ENCODE measurements around the gene SMYD3. TPM values are rescaled to one million over a fixed set of nuclear protein-coding genes. Genes with fewer than 3 reads are reported as not detected.

SMYD3 gene
- total RNA-seq, 2 donors from 2014 or later, result 16.2 to 16.4 TPM

DNA sequence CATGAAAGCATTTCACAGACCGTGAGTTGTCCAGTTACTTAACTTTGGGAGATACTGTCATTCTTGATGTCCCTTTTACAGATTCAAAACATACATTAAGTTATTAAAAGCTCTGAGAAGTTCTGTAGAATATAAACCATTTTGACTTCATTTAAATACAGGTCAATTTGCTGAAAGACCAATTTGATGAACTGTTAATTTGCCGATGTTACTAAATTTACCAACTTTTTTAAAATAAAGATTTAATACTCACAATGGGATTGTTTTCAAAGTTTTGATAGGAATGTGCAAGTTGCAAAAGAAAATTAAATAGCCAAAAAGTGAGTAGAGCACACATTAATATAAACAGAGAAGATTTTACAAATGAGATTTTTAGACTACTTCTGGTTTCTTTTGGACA is 666.1 kb downstream of the SMYD3 start:
- Histone ChIP-seq H3K4me3 (no peak overlapping the region), H3K36me3 (no peaks in the 10 kb centered on the region), H3K27me3 (no peaks in the 10 kb centered on the region), H3K9me3 (no peaks in the 10 kb centered on the region), H3K27ac (no peak overlapping the region), H3K9ac (ENCODE audit: low read depth in 2 of 2, low read length in 2 of 2) (no peak overlapping the region), H3K4me1 (no peaks in the 10 kb centered on the region)
- DNase-seq, result no peak
- intact Hi-C loops (cut with DNase I), result no loop called here
- TF ChIP-seq CTCF (IDR thresholded peaks at IDR 0.05), result no peak

DNA sequence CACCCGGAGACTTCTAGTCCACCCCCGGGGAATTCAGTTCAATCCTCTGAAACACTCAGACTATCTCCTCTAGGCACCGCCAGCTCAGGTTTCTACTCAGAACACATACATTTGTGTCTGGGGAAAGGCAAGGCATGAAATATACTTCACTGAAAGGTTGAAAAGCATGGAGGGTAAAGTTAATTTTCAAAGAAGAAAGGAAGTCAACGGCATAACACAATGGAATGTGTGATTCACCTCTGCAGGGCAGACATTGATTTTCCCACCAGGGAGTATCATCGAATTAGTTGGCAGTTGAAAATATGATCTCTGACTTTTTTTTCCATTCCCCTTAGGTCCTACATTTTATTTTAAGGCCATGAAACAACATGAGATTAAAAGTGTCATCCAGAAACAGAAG is 669.4 kb downstream of the SMYD3 start:
- Histone ChIP-seq H3K9me3 (no peaks in the 10 kb centered on the region), H3K4me1 (no peaks in the 10 kb centered on the region), H3K27me3 (no peaks in the 10 kb centered on the region), H3K4me3 (no peak overlapping the region), H3K9ac (ENCODE audit: low read depth in 2 of 2, low read length in 2 of 2) (no peak overlapping the region), H3K36me3 (no peaks in the 10 kb centered on the region), H3K27ac (no peak overlapping the region)
- no peak for DNase-seq
- TF ChIP-seq CTCF (IDR thresholded peaks at IDR 0.05), result no peak
- intact Hi-C loops (cut with DNase I), result no loop called here

DNA sequence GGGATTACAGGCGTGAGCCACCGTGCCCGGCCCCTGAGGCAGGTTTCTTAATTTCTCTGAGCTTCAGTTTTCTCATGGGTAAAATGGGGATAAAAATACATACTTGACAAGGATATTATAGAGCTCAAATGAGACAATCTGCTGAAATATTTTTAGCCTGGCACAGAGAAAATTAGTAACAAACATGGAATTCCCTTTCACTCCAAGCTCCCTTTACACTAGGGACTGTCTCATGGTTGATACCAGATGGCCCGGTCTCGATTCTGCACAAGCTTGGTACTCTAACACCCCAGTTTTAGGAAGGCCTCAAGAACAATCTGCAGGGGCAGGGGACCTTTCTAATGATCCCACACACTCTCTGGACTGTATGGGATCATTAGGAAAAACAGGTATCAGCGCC is 671.7 kb downstream of the SMYD3 start:
- Histone ChIP-seq H3K9me3 (no peaks in the 10 kb centered on the region), H3K36me3 (no peaks in the 10 kb centered on the region), H3K4me1 (no peaks in the 10 kb centered on the region), H3K27ac (no peak overlapping the region), H3K9ac (ENCODE audit: low read depth in 2 of 2, low read length in 2 of 2) (no peak overlapping the region), H3K4me3 (no peak overlapping the region), H3K27me3 (no peaks in the 10 kb centered on the region)
- TF ChIP-seq CTCF (IDR thresholded peaks at IDR 0.05), result no peak
- DNase-seq, result no peak
- intact Hi-C loops (cut with DNase I), result no loop called here

DNA sequence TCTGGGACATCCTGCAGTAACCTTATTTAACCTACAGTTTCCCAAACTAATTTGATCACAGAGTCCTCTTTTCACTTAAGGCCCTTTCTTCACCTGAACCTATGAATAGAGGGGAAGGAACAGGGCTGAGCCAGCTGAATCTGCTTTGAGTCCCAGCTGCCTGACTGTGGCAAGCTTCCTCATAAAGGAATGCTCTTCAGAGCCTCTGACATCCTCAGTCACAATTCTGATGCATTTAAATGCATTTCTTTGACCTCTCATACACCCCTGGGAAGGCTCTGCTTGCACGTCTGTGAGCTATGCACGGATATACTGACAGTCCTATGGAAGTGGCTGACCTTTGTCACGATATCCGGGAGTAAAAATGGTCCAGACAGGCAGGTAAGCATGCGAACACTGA is 673.1 kb downstream of the SMYD3 start:
- no peaks in the 10 kb centered on the region for H3K4me1 ChIP-seq
- TF ChIP-seq CTCF (IDR thresholded peaks at IDR 0.05), result no peak
- no peaks in the 10 kb centered on the region for H3K36me3 ChIP-seq
- DNase-seq, result peak; percentile 0
- no peak overlapping the region for H3K9ac ChIP-seq (ENCODE audit: low read depth in 2 of 2, low read length in 2 of 2)
- no peaks in the 10 kb centered on the region for H3K9me3 ChIP-seq
- intact Hi-C loops (cut with DNase I), result no loop called here
- no peak overlapping the region for H3K27ac ChIP-seq
- H3K27me3 ChIP-seq, result no peaks in the 10 kb centered on the region
- H3K4me3 ChIP-seq, result no peak overlapping the region

- DNase-seq, result no peak
- Histone ChIP-seq H3K27me3 (no peaks in the 10 kb centered on the region), H3K9ac (ENCODE audit: low read depth in 2 of 2, low read length in 2 of 2) (no peak overlapping the region), H3K4me3 (no peak overlapping the region), H3K4me1 (no peaks in the 10 kb centered on the region), H3K27ac (no peak overlapping the region), H3K9me3 (no peaks in the 10 kb centered on the region), H3K36me3 (no peaks in the 10 kb centered on the region)
- TF ChIP-seq CTCF (IDR thresholded peaks at IDR 0.05), result no peak
- intact Hi-C loops (cut with DNase I), result no loop called here
Measured at GRCh38 chr1:245832771-245833527, 674.1 kb downstream of the SMYD3 start.
